HG03378 (cell line): ENCODE results near the gene MFN2.
"Not testable (repeated sequence)": the region's sequence is repeated elsewhere in the genome, so short reads cannot be mapped to it uniquely, and the experiment has no call there.

Source experiments
- ATAC-seq: cut with Tn5 transposase; IDR thresholded peaks from one replicate; pipeline ENCODE4 v1.9.1; 2021; ENCODE audit warnings: mild to moderate bottlenecking, moderate library complexity; ENCODE audit not compliant: unreplicated experiment

MFN2 gene

DNA sequence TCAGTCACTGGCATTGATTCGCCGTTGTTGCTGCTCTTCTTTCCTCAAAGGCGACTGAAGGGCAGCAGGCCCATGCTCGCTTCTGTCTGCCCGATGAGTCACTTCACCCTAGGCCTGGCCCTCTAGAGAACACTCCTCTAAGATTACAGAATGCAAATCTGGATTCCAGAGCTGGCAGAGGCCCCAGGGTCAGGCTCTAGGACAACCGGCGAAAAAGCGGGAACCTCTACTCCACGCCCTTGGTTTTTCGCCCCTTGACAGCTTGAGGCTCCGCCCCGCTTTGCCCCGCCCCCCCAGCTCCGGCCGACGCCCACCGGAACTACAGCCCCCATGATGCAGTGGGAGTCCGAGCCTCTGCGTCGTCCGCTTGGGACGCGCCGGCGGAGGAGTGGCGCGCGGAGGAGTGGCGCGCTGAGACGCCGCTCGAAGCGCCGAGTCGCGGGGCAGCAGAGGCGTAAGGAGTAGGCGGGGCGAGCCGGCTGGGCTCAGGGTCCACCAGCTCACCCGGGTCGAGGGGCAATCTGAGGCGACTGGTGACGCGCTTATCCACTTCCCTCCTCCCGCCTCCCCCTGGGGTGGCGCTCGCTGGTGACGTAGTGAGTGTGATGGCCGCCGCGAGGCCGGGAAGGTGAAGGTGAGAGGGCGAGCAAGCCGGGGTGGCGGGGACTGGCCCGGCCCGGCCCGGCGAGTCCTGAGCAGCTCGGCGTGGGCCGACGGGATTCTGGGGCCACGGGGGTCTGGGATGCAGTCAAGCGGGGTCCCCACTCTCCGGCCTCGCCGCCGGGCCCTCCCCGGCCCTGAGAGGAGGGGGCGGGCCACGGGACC, at the start of gene MFN2:
Gene MFN2, plus strand, starts transcription at position 594 of the 825 bp plus-strand sequence. CDS start 8,725 bp downstream, outside the sequence.
- peak; percentile 67 for ATAC-seq

DNA sequence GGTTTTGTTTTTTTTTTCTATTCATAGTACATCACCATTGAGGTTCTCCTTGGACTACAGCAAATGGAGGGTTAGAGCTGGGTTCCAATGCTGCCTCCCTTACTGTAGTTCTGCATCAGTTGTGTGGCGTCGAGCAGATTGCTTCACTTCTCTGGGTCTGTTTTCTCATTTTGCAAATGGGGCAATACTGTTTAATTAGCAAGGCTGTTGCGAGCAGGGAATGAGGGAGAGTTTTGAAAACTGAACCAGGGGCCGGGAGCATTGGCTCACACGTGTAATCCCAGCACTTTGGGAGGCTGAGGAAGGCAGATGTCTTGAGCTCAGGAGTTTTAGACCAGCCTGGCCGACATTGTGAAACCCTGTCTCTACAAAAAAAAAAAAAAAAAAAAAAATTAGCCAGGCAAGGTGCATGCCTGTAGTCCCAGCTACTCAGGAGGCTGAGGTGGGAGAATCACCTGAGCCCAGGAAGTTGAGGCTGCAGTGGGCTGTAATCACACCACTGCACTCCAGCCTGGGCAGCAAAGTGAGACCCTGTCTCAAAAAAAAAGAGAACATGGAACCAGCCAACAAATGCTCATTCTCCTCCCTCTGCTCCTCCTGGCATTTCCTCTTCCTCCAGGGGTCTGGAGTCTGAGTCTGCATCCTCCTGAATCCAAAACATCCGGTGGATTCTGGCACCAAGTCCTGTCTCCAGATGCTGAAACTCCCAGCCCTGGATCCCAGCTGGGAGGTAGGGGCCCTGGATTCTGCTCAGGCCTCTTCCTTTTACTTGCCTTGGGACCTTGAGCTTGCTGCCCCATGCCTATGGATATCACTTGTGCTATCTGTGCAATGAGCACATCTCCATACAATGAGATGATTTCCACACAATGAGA, 49.4 kb upstream of the MFN2 start:
- no peak for ATAC-seq

DNA sequence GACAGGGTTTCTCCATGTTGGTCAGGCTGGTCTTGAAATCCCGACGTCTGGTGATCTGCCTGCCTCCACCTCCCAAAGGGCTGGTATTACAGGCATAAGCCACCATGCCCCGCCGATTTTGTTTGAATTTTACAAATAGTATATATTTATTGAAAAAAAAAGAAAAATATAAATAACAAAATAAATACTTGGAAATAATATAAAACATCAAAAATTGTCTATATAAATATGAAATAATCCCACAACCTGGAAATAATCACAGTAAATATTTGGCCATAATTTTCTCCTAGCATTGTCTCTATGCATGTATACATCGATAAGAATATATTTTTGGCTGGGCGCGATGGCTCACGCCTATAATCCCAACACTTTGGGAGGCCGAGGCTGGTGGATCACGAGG, 48.4 kb upstream of the MFN2 start:
- ATAC-seq: no peak

DNA sequence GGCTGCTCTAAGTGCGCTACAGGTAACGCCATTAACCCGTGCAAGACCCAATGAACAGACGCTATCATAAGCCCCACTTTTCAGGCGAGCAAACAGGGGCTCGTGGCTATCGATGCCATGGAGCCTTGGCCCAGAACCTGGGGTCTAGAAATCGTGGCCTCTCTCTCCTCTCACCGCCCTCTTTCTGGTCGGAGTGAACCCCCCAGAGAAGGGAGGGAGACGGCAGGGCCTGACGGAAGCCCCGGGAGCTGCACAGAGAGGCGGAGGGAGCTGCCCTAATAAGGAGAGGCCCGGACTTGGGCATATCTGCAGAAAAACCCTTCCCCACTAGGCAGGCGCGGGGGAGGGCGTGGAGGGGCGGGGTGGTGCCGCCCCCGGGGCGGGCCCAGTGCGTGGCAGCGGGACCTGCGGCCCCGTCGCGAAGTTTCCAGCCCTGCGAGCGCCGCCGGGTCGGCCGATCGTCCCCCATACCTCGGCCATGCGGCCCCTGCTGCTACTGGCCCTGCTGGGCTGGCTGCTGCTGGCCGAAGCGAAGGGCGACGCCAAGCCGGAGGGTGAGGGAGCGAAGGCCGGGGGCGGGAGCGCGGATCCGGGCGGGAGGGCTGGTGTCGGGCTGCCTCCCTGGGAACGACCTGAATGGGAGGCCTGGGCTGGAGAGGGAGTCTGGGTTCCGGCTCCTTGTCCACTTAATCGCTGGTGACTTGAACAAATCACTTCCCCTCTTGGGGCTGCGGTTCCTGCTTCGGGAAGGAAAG, 45.8 kb upstream of the MFN2 start, which contains the start of gene PLOD1:
Gene PLOD1, plus strand, starts transcription at position 416 of the 755 bp plus-strand sequence. Its CDS starts 63 bp downstream, at position 479.
- peak; percentile 56 for ATAC-seq

DNA sequence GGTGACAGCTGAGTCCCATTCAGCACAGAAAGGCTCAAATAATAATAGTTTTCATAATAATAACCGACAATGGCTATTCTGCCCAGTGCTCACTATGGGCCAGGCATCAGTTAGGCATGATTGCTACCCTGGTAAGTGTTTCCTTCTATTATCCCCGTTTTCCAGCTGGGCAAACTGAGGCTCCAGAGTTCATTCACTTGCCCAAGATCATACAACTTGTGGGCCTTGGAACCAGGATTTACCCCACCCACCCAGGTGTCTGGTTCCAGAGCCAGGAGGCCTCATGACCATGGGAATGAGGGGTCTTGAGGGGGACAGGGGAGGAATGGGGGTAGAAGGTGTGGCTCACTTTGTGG, 45.2 kb upstream of the MFN2 start:
- ATAC-seq: no peak

DNA sequence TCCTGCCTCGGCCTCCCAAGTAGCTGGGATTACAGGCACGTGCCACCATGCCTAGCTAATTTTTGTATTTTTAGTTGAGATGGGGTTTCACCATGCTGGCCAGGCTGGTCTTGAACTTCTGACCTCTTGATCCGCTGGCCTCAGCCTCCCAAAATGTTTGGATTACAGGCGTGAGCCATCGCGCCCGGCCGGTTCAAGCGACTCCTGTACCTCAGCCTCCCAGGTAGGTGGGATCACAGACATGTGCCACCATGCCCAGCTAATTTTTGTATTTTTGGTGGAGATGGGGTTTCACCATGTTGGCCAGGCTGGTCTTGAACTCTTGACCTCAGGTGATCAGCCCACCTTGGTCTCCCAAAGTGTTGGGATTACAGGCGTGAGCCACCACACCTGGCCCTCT, 44.5 kb upstream of the MFN2 start:
- not testable (repeated sequence) for ATAC-seq

DNA sequence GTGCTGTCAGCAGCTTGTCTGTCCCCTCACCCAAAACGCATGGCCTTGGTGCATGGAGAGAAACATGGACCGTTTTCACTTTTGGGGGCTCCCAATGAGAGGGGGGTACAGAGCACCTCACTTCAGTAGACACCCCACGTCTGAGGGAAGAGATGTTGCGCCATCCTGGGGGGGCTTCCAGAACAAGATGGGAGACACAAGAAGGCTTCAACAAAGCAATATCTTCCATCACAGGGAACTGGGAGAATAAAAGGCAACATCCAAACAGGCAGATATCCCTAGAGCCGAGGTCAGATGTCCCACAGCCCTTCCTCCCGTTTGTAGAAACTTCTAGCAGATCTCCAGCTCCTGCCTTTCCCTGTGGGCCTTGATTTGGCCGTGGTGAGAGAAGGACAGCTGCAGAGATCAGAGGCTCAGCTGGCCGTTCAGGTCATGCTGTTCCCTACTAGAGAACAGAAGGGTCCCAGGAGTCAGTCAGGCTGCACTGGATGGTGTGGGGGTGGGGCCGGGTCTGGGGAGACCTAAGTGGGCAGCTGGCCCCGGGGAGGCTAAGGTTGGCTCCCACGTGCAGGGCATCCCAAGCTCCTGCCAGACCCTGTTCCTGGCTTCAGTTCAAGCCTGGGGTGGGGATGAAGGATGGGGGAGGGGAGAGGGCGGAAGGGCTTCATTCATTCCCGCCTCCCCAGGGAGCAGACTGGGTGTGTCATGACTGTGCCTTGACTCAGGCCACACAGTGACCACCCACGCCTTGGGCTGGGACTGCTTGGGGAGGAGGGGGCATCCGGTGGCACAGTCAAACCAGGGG, 41.3 kb upstream of the MFN2 start:
- no peak for ATAC-seq

DNA sequence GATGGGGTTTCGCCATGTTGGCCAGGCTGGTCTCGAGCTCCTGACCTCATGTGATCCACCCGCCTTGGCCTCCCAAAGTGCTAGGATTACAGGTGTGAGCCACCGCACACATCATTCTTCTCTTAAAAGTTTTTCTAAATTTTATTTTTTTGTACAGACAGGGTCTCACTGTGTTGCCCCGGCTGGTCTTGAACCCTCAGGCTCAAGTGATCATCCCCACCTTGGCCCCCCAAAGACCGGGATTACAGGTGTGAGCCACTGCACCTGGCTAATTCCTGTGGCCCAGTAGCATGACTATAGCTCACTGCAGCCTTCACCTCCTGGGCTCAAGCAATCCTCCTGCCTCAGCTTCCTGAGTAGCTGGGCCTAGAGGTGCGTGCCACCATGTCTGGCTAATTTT, 40.5 kb upstream of the MFN2 start:
- not testable (repeated sequence) for ATAC-seq

DNA sequence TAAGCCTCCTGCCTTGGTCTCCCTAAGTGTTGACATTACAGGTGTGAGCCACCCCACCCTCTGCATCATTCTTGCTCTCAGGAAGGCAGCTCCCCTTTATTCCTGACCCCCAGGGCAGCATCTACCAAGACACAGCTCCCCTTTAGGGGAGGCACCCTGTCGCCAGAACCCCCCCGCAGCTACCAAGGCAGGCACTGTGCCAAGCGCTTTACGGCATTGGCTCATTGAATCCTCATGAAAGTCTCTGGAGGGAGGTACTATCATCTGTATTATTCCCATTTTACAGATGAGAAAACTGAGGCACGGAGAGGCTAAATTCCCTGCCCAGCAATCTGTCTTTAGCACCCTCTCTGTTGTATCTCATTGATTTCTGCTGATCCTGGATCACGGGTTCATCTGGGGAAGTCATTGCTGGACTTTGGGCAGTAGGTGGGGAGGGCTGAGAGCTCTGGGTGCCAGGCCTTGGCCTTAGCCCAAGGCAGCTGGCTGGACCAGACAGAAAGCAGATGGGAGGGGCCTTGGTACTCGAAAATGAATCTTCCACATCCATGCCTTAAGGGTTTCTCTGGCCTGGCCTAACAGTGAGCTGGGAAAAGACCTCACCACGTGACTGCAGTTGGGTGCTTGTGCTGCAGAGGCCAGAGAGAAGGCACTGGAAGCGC, 39.9 kb upstream of the MFN2 start:
- no peak for ATAC-seq

DNA sequence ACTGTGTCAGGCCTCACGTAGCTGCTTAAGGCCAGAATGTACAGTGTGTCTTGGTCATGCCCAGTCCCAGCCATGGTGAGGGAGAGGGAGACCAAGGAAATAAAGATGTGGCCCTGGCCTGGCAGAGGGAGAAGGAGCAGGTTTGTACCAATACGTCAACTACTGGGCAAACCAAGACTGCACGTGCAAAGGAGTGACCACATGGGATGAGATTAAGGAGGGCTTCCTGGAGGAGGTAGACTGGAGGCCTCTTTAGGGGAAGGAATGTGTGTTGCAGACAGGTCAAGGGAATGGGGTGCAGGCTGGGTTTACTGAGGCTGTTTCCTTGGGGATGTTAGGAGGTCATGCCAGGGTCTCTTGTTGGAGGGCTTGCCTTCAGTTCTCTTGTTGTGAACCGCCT, 38.0 kb upstream of the MFN2 start:
- ATAC-seq: no peak

DNA sequence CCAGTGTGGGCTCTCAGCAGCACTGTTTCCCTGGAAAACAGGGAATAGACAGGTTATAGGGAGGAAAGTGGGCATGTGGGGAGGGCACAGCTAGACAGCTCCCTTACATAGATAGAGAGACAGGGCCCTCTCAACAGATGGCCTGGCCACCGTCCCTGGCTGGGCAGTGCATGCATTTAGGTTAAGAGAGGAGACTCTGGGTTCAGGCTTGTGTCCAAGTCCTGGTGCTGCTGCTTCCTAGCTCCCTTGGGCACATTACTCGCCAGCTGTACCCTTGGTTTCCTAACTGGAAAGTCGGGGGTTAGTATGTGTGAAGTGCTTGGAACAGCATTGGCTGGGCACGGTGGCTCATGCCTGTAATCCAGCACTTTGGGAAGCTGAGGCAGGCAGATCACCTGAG, 36.6 kb upstream of the MFN2 start:
- no peak for ATAC-seq

DNA sequence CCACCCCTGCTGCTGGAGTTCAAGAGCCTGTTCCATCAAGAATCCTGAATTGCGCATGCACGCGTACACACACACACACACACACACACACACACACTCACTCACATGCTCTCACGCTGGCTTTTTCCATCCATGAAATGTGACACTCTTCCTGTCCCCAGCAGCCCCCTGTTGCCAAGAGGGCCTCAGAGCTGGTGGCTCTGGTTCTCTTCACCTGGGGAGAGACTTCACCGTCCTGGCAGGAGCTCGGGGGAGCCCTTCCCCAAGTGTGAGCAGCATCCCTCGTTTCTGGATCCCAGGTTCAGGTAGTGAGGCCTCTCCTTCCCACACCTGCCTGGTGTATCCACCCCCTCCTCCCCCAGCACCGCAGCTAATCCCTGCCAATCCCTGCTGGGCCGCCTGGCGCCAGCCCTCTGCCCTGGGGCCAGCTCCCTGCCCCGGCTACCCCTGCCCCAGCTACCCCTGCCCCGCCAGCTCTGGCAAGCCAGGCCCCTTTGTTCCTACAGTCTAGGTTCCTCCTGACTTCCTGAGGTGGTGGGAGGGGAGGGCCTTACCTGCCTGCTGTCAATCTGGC, 35.8 kb upstream of the MFN2 start:
- no peak for ATAC-seq

DNA sequence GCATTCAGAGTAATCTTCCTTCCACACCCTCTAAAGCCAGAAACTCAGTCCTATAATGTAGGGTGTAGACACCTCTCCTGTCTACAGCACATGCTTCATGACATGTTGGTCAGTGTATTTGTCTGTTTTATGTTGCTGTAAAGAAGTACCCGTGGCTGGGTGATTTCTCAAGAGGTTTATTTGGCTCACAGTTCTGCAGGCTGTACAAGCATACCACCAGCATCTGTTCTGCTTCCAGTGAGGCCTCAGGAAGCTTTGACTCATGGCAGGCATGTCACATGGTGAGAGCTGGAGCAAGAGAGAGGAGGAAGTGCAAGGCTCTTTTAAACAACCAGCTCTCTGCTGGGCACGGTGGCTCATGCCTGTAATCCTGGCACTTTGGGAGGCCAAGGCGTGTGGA, 33.6 kb upstream of the MFN2 start:
- no peak for ATAC-seq

DNA sequence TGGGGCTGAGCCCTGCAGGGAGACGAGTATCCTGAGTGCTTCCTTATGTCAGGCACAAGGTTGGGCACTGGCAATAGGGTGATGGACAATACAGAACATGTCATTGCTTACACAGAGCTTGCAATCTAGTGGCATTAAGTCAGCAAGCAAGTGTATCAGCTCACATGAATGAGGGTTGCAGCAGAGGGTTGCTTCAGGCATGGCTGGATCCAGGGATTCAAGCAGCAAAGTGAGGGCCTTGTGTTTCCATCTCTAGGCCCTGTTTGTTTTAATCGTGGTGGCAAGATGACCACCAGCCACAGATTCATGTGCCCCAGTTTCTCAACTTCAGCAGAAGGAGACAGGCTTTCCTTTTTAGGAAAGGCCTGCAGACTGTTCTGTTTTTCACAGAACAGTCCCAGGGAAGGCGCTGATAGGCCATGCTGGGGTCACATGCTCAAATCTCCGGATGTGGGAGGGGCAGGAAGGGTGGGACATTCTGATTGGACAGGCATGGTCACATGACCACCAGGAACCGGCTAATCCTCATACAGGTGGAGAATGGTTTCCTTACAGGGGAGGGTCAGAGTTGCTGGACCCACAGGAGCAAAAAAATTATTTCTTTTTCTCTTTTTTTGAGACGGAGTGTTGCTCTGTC, 31.3 kb upstream of the MFN2 start:
- no peak for ATAC-seq

DNA sequence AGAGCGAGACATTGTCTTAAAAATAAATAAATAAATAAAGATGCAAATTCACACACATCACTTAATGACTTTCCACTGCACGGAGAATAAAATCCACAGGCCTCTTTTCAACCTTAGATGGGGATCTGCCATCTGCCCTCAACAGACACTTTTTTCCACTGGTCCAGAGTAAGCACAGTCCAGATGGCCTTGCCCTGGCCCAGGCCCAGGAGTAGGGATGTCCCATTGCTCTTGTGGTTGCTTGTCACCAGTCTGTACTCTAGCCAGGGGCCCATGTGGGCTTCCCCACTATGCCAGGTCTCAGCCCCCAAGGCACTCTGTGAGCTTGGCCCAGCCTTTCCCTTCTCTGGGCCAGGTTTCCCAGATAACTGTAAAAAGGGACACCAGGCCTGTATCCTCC, 28.3 kb upstream of the MFN2 start:
- no peak for ATAC-seq

DNA sequence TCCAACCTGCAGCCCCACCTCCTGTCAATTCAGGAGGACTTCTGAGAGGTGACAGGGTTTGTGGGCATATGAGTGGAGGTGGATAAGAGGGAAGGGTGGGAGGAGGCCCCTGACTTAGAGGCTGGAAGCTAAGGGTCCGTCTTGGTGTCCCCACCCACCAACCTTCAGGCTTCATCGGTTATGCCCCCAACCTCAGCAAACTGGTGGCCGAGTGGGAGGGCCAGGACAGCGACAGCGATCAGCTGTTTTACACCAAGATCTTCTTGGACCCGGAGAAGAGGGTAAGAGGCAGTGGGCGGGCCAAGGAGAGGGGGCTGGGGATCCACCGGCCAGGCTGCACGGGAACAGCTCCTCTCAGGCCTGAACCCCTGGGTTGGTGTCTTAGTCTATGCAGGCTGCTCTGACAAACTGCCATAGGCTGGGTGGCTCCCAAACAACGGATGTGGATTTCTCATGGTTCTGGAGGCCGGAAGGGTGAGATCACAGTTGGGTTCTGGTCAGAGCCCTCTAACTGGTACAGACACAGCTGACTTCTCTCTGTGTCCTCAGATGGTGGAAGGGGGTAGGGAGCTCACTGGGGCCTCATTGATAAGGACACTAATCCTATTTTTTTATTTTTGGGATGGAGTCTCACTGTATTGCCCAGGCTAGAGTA, 27.7 kb upstream of the MFN2 start:
- no peak for ATAC-seq

DNA sequence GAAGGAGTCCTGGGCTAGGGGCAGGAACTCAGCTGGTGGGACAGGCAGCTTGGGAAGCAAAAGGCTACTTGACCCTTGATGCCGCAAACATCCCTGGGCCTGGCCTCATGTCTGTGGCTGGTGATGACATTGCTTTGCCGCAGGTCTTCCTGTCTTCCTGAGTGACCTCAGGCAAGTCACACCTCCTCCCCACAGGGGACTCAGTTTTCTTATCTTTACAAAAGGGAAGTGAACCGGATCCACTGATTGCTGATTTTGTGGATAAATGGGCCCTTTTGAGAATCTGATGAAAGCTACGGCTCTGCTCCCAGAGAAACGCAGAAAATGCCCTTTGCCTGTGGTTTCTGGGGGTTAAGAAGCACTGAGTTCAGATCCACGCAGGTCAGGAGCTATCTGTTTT, 25.0 kb upstream of the MFN2 start:
- no peak for ATAC-seq

DNA sequence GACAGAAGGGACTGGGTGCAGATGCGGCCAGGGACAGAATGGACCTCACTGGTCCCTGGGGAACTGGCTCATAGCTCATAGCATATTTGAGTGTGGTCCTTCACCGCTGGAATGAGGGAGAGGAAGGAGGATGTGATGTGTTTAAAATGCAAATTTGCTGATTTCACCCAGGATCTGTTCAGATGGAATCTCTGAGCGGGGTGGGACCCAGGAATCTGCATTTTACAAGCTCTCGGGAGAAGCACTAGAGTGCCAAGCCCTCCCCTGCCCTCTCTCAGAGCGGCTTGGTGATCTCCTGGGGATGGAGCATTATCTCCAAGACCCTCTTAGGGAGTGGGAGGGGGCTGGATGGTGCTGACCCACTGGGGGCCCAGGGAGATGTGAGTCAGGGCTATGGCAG, 22.8 kb upstream of the MFN2 start:
- no peak for ATAC-seq

DNA sequence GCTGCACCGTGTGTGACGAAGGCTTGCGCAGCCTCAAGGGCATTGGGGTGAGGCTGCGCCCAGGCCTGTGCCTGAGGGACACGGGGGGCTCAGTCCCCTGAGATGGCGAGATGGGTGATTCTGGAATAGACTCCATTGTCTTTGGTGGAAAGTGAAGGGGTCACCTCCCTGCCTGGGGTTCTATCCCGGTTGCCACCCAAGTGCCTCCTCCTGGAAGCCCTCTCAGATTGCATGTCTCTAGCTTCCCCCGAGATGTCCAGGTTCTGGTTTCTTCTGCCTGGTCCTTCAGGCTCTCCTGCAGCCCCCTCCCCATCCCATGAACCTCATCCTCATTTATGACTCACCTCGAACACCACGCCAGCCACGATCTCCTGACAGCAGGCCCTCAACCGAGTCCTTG, 22.3 kb upstream of the MFN2 start:
- ATAC-seq: no peak
